HG03066 (cell line): ENCODE data around the gene E4F1.
A peak's percentile ranks its signal among the peaks of the same experiment; 100 is the strongest.
"Not testable (repeated sequence)": the region's sequence is repeated elsewhere in the genome, so short reads cannot be mapped to it uniquely, and the experiment has no call there.

Experiments used
- ATAC-seq: cut with Tn5 transposase; IDR thresholded peaks from one replicate; pipeline ENCODE4 v1.9.1; 2021; ENCODE audit warnings: low read depth; ENCODE audit not compliant: unreplicated experiment

E4F1 gene

DNA sequence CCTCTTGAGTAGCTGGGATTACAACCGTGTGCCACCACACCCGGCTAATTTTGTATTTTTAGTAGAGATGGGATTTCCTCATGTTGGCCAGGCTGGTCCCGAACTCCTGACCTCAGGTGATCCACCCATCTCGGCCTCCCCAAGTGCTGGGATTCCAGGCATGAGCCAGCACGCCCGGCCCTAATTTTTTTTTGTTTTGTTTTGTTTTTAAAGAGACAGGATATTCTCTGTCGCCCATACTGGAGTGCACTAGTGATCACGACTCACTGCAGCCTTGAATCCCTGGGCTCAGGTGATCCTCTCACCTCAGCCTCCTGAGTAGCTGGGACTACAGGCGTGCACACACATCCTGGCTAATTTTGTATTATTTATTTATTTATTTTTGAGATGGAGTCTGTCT is 16.9 kb downstream of the E4F1 start:
- ATAC-seq: not testable (repeated sequence)

DNA sequence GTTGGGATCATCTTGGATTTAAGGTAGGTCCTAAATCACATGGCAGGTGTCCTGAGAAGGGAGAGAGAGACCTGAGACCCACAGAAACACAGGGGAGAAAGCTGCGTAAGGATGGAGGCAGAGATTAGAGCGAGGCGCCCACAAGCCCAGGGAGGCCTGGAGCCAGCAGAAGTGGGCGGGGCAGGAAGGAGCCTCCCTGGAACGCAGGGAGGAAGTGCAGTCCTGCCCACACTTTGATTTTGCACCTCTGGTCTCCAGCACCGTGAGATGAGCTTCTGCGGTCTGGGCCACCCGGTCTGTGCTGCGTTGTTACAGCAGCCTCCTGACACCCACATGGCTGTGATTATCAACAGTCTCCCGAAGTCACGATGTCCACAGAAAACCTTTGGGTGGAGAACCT is 19.2 kb downstream of the E4F1 start:
- no peak for ATAC-seq

DNA sequence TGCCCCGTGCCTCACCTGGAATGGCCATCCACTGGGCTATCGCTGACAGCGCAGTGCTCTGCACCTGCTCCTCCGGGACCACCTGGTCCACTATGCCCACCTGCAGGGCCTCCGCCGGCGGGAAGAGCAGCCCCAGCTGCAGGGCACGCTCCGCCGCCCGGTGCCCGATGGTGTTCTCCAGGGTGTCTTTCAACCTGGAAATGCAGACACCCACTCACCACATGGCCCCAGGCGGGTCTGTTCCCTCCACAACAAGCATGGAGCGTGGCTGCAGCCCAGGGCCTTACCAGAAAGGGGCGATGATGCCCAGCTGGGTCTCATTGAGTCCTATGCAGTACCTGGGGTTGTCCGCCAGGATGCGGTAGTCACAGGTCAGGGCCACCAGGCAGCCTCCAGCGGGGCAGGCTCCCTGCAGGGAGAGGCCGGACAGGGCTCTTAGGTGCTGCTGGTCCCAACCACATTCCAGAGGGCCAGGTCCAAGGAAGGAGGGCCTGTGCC is 19.7 kb downstream of the E4F1 start:
- no peak for ATAC-seq

DNA sequence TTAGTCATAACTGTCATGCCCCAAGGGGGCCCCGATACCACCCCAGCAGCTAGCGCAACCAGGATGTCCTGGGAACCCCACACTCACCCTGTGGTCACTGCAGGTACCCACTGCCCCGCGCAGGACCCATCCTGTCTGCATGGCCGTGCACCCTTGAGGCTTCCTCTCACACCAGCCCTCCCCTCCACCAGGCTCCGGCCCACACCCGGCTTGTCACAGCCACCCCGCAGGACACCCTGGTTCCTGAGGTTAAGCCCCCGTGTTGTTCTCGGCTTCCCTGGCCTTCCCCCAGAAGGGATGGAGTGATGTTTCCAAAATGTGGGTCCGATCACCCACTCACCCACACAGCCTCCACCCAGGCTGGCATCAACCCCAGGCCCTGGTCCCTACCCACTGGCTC is 20.4 kb downstream of the E4F1 start:
- ATAC-seq: no peak

DNA sequence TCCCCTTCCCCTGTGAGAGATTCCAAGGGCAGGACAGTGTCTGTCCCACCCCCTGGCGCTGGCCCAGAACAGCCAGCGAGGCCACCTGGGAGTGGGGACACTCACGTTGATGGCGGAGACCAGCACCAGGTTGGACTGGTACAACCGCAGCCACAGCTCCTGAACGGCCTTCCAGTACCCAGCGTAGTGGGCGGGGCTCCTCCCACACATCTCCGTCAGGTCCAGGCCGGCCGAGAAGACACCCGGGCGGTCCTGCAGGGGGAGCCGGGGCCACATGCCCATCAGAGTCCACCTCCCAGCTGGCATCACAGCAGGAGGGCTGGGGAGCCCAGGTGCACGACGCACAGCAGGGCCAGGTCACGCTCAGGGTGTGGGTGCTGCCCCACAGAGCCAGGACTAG is 20.9 kb downstream of the E4F1 start:
- ATAC-seq: no peak

DNA sequence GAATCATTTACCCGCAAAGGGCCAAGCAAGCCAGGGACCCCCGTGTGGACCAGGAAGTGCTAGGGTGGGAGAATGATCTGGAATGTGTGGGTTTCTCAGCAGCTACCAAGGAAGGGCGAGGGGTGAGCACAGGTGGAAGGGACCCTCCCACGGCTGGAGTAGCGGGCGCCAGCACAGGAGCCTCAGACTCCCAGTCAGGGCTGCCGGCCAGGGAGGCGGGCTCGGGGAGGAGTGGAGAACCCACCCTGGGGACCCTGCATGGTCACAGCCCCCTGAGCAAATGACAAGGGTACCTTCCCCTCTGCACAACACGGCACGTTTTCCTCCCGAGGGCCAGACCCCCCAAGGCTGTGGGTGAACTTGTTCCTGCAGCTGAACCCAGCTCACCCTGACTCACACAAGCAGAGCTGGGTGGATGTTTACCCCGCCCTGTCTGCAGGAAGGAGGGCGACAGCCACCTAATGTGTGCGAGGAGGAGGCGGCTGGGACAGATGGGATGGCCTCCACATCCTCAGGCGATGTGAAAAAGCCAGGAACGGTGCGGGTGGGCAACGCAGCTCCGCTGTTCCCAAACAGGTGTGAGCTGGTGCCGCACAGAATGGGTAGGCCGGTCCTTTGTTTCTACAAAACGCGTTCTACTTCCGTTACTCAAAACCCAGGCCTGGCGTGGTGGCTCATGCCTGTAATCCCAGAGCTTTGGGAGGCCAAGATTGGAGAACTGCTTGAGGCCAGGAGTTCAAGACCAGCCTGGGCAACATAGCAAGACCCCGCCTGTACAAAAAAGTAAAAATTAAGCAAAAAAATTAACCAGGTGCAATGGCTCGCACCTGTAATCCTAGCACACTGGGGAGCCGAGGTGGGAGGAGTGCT is 21.8 kb downstream of the E4F1 start:
- no peak for ATAC-seq

DNA sequence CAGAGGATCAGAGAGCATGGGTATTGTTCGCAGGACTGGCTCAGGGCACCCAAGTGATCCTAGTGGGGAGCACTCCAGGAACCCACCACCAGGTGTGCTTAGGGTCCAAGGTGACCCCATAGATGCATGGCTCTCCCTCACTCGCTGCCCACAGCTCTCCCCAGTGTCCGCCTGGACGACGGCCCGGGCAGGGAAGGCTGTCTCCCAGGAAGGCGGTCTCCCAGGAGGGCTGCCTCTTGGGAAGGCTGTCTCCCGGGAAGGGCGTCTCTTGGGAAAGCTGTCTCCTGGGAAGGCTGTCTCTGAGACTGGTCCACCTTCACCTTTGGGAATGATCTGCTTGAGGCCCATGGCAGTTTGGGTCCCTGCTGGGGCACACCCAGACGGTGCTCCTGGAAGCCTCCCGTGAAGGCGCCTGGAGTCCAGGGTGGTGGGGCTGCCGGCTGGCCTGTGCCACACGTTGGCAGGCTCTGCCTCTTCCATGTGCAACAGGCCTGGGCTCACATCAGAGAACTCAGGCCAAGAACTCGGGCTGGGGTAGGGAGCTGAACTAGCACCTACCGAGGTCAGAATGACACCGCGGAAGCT is 23.0 kb downstream of the E4F1 start:
- ATAC-seq: no peak

DNA sequence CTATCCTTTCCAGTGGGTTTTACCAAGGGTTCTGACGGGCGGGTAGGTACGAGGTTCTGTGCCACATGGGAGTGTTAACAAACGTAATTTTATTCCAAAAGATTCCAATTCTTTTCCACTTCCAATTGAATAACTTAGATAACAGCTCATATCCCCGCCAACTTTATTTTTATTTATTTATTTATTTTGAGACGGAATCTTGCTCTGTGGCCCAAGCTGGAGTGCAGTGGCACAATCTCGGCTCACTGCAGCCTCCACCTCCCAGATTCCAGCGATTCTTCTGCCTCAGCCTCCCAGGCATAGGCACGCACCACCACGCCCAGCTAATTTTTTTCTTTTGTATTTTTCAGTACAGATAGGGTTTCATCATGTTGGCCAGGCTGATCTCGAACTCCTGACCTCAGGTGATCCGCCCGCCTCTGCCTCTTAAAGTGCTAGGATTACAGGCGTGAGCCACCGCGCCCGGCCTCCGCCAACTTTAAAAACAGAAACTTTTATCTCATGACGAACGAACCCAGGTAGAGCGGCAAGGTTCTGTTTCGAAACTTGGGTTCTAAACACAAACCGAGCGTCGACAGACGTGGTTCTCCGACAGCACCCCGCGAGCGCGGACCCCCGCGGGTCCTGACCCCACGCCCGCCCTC is 27.4 kb downstream of the E4F1 start:
- no peak for ATAC-seq

DNA sequence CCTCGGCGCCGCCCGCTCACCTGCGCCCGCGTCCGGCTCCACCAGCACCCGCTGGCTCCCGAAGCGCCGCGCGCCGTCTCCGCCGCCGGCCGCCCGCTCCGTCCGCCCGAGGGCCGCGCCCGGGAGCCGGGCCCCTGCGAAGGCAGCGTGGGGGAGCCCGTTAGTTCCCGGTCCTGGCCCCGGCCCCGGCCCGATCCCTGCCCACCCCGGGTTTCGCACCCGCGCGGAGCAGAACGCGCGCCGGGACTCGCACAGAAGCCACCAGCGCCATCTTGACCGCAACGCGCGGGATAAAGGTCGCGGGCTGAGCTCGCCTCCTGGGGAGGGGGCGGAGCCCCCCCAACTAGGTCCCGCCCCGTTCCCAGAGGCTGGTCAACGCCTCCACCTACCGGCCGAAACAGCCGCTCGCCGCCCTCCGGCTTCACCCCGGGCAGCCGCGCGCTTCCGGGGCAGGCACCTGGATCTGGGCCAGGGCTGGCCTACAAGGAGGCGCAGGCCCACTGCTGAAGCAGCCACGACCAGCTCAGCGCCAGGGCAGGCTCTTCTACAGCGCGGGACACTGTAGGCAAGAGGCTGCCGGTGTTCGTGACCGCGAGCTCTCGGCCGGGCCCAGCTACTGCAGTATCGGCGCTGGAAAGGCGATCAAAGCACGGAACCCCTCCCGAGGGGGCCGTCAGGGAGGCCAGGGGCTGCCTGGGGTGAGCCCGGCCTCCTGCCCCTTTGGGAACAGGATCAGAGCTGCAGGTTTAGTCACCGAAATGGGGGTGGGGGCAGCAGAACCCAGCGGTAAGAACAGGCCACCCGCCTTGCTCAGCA is 28.1 kb downstream of the E4F1 start, which contains the start of gene ECI1:
ECI1 (minus strand) TSS at position 292 of the 816 bp plus-strand sequence; CDS start at position 271, 21 bp downstream.
- peak; percentile 89 for ATAC-seq

DNA sequence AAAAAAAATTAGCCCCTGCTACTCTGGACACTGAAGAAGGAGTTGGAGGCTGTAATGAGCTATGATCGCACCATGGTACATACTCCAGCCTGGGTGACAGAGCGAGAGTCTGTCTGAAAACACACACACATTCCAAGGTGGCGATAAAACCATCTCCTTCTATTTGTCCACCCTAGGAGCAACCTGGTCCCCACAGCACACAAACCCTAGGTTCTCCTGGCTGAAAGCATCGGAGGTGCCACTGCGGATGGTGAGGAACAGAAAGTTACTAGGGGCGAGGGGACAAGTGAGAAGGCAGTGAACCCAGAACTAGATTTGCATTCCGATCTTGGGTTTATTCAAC is 29.4 kb downstream of the E4F1 start:
- ATAC-seq: no peak

DNA sequence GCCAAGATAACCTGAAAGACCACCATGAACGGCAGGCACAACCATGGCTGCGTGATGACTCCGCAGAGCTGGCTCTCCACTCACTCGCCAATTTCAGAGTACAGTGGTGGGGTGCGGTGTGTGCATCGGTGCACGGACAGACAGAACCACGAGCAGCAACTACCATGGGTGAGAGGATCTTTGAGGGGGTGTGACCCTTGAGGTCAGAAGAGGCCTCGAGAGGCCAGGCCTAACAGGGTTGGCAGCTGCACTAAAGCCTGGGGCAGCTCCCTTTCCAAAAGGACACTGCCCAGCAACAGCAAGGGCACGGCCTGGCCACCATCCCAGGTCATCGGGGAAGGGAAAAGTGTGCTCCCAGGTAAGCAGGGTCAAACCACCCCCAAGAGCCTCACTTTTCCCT is 29.9 kb downstream of the E4F1 start:
- ATAC-seq: no peak

DNA sequence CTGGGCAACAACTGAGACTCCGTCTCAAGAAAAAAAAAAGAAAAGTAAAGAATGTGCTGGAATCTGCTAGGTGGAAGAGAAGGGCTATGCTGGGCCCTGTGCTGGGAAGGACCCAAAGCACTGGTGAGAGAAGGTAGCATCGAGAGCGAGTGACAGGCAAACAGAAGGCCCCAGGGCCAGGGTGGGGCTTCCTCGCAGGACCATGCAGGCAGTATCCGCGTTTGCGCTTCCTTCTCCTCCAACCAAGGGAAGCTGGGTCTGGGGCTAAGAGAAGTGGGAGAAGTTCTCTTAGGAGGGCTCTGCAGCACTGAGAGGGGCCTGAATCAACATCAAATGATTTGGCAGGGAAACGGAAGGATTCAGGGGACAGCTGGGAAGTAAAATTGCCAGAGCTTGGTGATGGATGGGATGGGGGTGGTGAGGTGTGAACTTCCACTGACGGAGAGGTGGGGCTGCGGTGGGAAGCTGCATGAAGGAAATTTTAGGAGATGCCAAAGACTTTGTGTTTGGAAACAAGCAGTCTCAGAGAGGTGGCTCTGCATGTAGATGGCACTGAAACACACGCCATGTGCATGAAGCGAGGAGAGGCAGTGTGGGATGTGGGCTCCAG is 33.2 kb downstream of the E4F1 start:
- ATAC-seq: no peak

DNA sequence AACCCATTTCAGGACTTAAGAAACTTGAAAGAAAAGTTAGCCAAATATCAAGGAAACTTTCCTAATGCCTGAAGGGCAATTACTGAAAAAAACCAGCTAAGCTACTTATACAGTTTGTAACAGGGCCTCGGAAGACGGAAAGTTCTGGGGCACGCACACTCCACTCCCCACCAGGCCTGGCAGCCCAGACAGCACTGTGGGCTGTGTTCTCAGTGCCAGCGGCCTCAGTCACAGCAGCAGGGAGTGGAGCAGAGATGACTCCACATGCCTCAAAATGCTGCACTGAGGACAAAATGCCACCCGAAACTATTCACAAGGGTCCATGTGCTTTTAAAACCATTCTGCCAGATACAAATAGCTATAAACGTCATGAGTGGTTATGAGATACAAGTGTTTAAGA is 34.3 kb downstream of the E4F1 start:
- no peak for ATAC-seq

DNA sequence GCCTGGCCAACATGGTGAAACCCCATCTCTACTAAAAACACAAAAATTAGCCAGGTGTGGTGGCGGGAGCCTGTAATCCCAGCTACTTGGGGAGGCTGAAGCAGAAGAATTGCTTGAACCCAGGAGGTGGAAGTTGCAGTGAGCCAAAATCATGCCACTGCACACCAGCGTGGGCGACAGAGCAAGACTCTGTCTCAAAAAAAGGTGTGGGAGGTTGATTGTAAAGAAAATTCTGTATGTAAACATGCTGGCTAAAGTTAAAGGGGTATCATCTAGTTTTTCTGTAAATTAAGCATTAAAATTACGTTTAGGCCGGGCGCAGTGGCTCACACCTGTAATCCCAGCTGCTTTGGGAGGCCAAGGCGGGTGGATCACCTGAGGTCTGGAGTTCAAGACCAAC is 35.1 kb downstream of the E4F1 start:
- ATAC-seq: not testable (repeated sequence)

DNA sequence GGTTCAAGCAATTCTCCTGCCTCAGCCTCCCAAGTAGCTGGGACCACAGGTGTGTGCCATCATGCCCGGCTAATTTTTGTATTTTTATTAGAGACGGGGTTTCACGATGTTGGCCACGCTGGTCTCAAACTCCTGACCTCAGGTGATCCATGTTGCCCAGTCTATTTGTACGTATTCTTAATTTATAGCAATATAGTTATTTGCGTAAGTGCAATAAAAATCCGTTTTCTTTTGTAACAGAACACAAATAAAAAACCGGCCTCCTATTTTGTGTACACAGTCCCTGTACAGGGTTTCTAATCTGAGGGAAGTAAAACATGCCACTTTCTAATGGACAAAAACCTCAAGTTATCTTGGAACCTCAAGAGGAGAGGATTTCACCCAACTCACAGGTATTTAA is 36.9 kb downstream of the E4F1 start:
- no peak for ATAC-seq

DNA sequence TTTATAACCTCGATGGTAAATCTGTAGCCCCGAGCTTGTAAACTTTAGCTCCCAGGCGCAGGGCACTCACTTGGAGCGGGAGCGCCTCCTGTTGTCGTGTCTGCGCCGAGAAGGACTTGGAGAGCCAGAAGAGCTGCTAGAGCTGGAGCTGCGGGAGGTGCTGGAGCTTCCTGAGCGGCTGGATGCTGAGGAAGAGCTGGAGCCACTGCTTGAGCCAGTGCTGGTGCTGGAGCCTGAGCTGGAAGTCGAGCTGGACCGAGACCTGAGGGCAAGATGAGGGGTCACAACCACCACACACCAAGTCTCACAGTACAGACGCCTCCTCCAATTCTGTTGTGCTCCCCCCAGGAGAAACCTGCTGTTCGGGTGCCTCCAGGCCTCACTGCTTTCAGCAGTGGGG is 39.6 kb downstream of the E4F1 start:
- ATAC-seq: not testable (repeated sequence)

DNA sequence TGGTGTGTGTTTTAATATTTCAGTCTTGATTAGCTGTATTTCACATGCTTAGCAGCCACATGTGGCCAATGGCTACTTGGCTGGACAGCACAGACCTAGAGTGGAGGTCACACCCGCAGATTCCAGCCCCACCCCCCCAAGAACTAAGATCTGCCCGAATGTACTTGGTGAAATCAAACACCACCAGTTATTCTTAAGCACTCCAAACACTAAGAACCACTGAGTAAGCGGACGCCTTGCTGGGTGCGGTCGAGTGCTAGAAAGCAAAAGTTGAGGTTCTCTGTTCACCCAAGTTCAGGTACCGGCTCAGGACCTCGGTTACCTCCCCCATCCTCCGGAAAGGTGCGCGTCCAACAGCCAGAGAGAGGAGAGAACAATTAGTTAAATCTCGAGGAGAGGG is 43.5 kb downstream of the E4F1 start:
- not testable (repeated sequence) for ATAC-seq

DNA sequence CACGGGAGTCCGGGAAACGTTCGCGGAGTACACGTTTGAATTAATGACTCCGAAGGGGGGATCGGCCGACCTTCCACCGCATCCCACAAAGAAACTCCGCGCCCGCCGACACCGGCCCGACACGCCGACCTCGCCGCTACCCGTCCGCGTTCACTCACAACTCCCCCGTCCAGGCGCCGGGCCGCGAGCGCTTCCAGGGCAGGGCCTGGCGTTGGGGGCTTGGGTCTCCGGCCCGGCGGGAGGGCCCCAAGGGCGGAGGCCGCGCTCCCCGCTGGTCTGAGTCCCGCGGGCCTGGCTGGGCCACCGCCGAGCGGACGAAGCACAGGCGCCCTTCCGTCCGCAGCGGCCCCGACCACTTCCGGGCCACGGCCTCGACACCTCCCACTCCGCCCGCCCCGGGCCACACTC is 44.1 kb downstream of the E4F1 start:
- peak; percentile 56 for ATAC-seq

DNA sequence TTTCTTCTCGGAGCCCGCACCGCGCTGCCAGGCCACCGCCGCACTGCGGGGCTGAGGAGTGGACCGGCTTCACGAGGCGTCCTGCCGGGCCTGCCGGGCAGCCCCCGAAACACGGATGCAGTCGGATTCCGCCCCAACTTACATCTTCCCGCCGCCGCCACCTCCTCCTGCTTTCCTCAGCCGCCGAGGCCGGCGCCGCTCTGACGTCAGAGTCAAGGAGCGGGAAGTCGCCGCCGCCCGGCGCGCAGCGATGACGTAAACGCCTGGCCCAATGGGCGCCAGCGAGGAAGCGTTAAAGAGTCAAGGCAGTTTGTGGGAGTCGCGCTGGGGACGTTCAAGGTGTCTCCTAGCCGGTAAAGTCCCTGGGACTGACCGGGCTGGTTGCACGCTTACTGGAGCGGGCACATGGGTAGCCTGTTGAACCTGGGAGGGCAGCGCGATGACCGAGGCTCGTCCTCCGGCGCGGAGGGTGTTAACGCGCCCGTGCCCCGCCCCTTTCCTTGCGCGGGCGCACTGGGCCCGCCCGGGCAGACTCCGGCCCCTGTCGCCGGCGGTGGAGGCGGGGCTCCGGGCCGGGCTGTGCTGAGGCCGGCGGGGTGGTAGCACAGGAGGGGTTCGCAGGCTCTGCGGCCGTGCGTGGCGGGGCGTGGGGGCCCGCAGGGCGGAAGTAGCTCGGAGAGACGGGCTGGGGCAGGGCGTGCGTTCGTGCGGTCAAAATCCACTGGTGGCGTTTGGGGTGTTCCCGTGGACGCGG is 44.7 kb downstream of the E4F1 start, which contains the start of gene RNPS1:
RNPS1 (minus strand) TSS at position 214 of the 754 bp plus-strand sequence. CDS start 3,483 bp downstream, outside the sequence.
- ATAC-seq: peak; percentile 63
